Prostate gland (tissue), 2 donors: Measurements from ENCODE around the gene SLC37A4. TPM values are rescaled to one million over a fixed set of nuclear protein-coding genes. Genes with fewer than 3 reads are reported as not detected.
"Not testable (repeated sequence)": the region's sequence is repeated elsewhere in the genome, so short reads cannot be mapped to it uniquely, and the experiment has no call there.

Source experiments
- DNase-seq: peaks from one replicate; pipeline ENCODE4 v3.0.0-alpha.2; 2019; ENCODE audit warnings: low spot score
- H3K27ac ChIP-seq, 2 donors: fragments of 200-600 bp; sonication (generic); 2 replicates each; pipeline ENCODE4 v1.5.1; 2017 to 2019
- H3K27me3 ChIP-seq: fragments of 200-600 bp; sonication (generic); replicated peaks from 2 replicates; pipeline ENCODE4 v1.5.1; 2019; ENCODE audit not compliant: insufficient read depth
- H3K36me3 ChIP-seq, 2 donors: fragments of 200-600 bp; sonication (generic); 1 replicate in 1 of 2; 2 replicates in 1 of 2; pipeline versions ENCODE4 v1.5.1 to v1.8.1; 2017 to 2019
- H3K4me1 ChIP-seq: fragments of 200-600 bp; sonication (generic); replicated peaks from 2 replicates; pipeline ENCODE4 v1.5.1; 2019
- H3K4me3 ChIP-seq, 2 donors: fragments of 200-600 bp; sonication (generic); 2 replicates each; pipeline ENCODE4 v1.5.1; 2017 to 2019
- H3K9me3 ChIP-seq: fragments of 200-600 bp; sonication (generic); 2 replicates; pipeline ENCODE4 v1.5.1; 2017
- POLR2A ChIP-seq: fragments of 450-650 bp; IDR thresholded peaks from one replicate; pipeline ENCODE4 v1.6.1; 2016; ENCODE audit warnings: antibody characterized with exemption, mild to moderate bottlenecking
- POLR2AphosphoS5 ChIP-seq: sonication (generic); formaldehyde crosslinking; IDR thresholded peaks from one replicate; pipeline ENCODE4 v1.6.1; 2017; ENCODE audit warnings: antibody characterized with exemption
- WGBS: methylation state at CpG from one replicate; pipeline ENCODE4 v1.1.5; 2018; 5-methylcytosine and 5-hydroxymethylcytosine counted together
- intact Hi-C: fragments of 100-400 bp; cut with DNase I; formaldehyde crosslinking; loops from one replicate; pipeline ENCODE4 v1.14.2; 2022
- total RNA-seq, 2 donors: library from RNA; depleted of rRNA; stranded (reverse); fragments of >200 nt; gene quantifications; one replicate each; pipeline ENCODE4 v1.1.0, GENCODE V29; 2016
- TF ChIP-seq, protein P1 (sequence below), 4 experiments: fragments of 200-600 bp in 2 of 4; fragments of 450-650 bp in 2 of 4; sonication (generic) in 2 of 4; IDR thresholded peaks; 1 replicate in 3 of 4; 2 replicates in 1 of 4; pipeline ENCODE4 v1.5.1; 2016 to 2019; ENCODE audit warnings: antibody characterized with exemption in 4 of 4, mild to moderate bottlenecking in 2 of 4, moderate library complexity in 2 of 4

Gene SLC37A4
- total RNA-seq, 2 donors from 2014 or later, result 36.2 to 58.7 TPM

- Histone ChIP-seq H3K4me3 (no peak overlapping the region), H3K27ac (no peak overlapping the region), H3K4me1 (no peaks in the 10 kb centered on the region), H3K27me3 (no peaks in the 10 kb centered on the region), H3K36me3 (no peaks in the 10 kb centered on the region), H3K9me3 (no peaks in the 10 kb centered on the region)
- intact Hi-C loops, result no loop called here
- WGBS, result 36% methylated on average over 5 of the region's 5 CpGs
- peak; percentile 22 for DNase-seq
- TF ChIP-seq POLR2AphosphoS5, result no peak
- no peak for TF ChIP-seq POLR2A
- TF ChIP-seq, protein P1, sequence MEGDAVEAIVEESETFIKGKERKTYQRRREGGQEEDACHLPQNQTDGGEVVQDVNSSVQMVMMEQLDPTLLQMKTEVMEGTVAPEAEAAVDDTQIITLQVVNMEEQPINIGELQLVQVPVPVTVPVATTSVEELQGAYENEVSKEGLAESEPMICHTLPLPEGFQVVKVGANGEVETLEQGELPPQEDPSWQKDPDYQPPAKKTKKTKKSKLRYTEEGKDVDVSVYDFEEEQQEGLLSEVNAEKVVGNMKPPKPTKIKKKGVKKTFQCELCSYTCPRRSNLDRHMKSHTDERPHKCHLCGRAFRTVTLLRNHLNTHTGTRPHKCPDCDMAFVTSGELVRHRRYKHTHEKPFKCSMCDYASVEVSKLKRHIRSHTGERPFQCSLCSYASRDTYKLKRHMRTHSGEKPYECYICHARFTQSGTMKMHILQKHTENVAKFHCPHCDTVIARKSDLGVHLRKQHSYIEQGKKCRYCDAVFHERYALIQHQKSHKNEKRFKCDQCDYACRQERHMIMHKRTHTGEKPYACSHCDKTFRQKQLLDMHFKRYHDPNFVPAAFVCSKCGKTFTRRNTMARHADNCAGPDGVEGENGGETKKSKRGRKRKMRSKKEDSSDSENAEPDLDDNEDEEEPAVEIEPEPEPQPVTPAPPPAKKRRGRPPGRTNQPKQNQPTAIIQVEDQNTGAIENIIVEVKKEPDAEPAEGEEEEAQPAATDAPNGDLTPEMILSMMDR (IDR thresholded peaks at IDR 0.05), result no peak
Measured at GRCh38 chr11:118988280-118988679, 42.4 kb downstream of the SLC37A4 start.

DNA sequence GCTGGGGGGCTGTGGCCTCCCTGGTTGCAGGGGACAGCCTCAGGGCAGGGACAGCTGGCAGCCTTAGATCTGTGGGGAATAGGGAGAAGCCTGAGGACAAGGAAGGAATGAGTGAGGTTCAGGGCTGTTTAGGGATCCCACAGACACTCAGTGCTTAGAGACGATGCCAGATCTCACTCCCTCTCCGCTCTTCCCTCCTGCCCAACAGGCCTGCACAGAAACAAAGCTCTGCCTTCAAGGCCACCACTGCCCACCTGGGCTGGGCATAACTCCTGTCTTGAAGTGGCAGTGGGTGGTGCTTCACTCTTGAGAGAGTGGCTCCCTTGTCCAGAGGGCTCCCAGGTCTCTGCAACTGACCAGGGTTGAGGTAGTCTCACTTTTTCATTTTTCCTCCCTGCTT lies 45.9 kb downstream of the SLC37A4 start:
- TF ChIP-seq POLR2AphosphoS5 (no peak), POLR2A (no peak)
- TF ChIP-seq, protein P1 (IDR thresholded peaks at IDR 0.05), result no peak
- Histone ChIP-seq H3K9me3 (no peaks in the 10 kb centered on the region), H3K4me1 (no peaks in the 10 kb centered on the region), H3K36me3 (no peaks in the 10 kb centered on the region), H3K27ac (no peak overlapping the region), H3K4me3 (no peak overlapping the region), H3K27me3 (no peaks in the 10 kb centered on the region)
- intact Hi-C loops, result no loop called here
- no peak for DNase-seq
- 57% methylated on average over 2 of the region's 2 CpGs for WGBS

GRCh38 chr11:118984337-118984736 lies 46.3 kb downstream of the SLC37A4 start:
- H3K4me1 ChIP-seq, H3K4me3 ChIP-seq, H3K27ac ChIP-seq, H3K9me3 ChIP-seq, H3K36me3 ChIP-seq, H3K27me3 ChIP-seq, intact Hi-C loops, DNase-seq: not testable (repeated sequence)
- WGBS, result 59% methylated on average over 8 of the region's 8 CpGs

DNA sequence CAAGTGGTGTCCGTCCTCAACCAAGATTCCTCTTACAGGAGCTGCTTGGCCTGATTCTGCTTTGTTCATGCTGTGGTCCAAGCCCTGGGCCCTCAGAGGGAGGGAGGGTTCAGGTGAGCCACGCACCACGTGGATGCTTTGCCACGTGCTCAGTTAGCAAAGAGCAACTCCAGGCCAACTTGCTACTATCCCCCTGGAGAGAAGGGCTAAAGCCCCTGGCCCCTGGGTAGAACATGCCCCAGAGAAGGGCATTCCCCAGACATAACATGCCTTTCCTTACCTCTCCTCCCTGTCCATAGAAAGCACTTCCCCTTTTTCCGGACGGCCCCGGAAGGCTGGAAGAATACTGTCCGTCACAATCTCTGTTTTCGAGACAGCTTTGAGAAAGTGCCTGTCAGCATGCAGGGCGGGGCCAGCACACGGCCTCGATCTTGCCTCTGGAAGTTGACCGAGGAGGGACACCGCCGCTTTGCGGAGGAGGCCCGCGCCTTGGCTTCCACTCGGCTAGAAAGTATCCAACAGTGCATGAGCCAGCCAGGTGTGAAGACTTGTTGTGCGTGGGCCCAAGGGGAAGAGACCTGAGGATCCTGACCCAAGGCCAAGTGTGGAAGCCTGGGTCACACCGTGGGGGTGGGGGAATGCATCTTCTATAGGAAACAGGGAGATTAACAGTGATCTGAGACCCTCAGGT lies 50.3 kb downstream of the SLC37A4 start:
- Histone ChIP-seq H3K27me3 (no peaks in the 10 kb centered on the region), H3K4me3 (no peak overlapping the region), H3K27ac (no peak overlapping the region), H3K9me3 (no peaks in the 10 kb centered on the region), H3K4me1 (no peaks in the 10 kb centered on the region), H3K36me3 (no peaks in the 10 kb centered on the region)
- intact Hi-C loops, result no loop called here
- no peak for DNase-seq
- TF ChIP-seq POLR2AphosphoS5 (no peak), POLR2A (no peak)
- TF ChIP-seq, protein P1 (IDR thresholded peaks at IDR 0.05), result no peak
- 19% methylated on average over 21 of the region's 21 CpGs for WGBS

DNA sequence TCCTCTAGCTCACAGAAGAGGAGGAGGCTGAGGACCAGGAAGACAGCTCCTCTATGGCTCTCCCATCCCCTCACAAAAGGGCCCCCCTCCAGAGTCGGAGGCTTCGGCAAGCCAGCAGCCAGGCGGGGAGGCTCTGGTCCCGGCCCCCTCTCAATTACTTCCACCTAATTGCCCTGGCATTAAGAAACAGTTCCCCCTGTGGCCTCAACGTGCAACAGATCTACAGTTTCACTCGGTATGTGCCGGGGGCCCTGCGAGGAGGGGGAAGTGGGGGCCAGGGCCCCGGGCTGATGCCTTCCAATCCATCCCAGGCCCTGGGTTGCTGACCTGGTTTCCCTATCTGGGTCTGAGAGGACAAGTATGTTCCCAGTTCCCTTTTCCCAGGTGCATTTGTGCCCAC lies 51.2 kb downstream of the SLC37A4 start:
- Histone ChIP-seq H3K36me3 (no peaks in the 10 kb centered on the region), H3K4me3 (no peak overlapping the region), H3K4me1 (no peaks in the 10 kb centered on the region), H3K27ac (no peak overlapping the region), H3K27me3 (no peaks in the 10 kb centered on the region), H3K9me3 (no peaks in the 10 kb centered on the region)
- no peak for DNase-seq
- intact Hi-C loops, result no loop called here
- WGBS, result 43% methylated on average over 9 of the region's 9 CpGs
- TF ChIP-seq, protein P1 (IDR thresholded peaks at IDR 0.05), result no peak
- TF ChIP-seq POLR2AphosphoS5 (no peak), POLR2A (no peak)
